Measurements from ENCODE around the gene NTM.

The NTM gene

GRCh38 chr11:131540676-131541075 lies 170.3 kb downstream of the NTM start:
- Mint-ChIP-seq H3K27ac (no peak overlapping the region), H3K36me3 (ENCODE audit: low read depth) (no peaks in the 10 kb centered on the region), H3K27me3 (peaks cover 3% of the 10 kb centered on the region), H3K9me3 (no peaks in the 10 kb centered on the region), H3K4me3 (no peak overlapping the region), H3K4me1 (no peaks in the 10 kb centered on the region)
- DNase-seq (no peak), ATAC-seq (no peak)

- DNase-seq (no peak), ATAC-seq (no peak)
- peaks cover 3% of the 10 kb centered on the region for H3K27me3 Mint-ChIP-seq
- no peak overlapping the region for H3K4me3 Mint-ChIP-seq
- H3K27ac Mint-ChIP-seq = no peak overlapping the region
- H3K4me1 Mint-ChIP-seq = no peaks in the 10 kb centered on the region
- H3K36me3 Mint-ChIP-seq (ENCODE audit: low read depth) = no peaks in the 10 kb centered on the region
- no peaks in the 10 kb centered on the region for H3K9me3 Mint-ChIP-seq
Observed at GRCh38 chr11:131543389-131544025, 173.1 kb downstream of the NTM start.

- no peak for ATAC-seq
- Mint-ChIP-seq H3K36me3 (ENCODE audit: low read depth) (no peaks in the 10 kb centered on the region), H3K27me3 (peaks cover 3% of the 10 kb centered on the region), H3K4me3 (no peak overlapping the region), H3K4me1 (no peaks in the 10 kb centered on the region), H3K9me3 (no peaks in the 10 kb centered on the region), H3K27ac (no peak overlapping the region)
- DNase-seq = no peak
Observed at GRCh38 chr11:131544591-131544990, 174.2 kb downstream of the NTM start.

- Mint-ChIP-seq H3K27me3 (peaks cover 3% of the 10 kb centered on the region), H3K4me3 (no peak overlapping the region), H3K9me3 (no peaks in the 10 kb centered on the region), H3K36me3 (ENCODE audit: low read depth) (no peaks in the 10 kb centered on the region), H3K27ac (no peak overlapping the region), H3K4me1 (no peaks in the 10 kb centered on the region)
- no peak for ATAC-seq
- DNase-seq = no peak
Observed at GRCh38 chr11:131546218-131546895, 175.9 kb downstream of the NTM start.

GRCh38 chr11:131549099-131549498 lies 178.7 kb downstream of the NTM start:
- Mint-ChIP-seq H3K4me1 (no peaks in the 10 kb centered on the region), H3K36me3 (ENCODE audit: low read depth) (no peaks in the 10 kb centered on the region), H3K27me3 (peaks cover 3% of the 10 kb centered on the region), H3K27ac (no peak overlapping the region), H3K9me3 (peaks cover 5% of the 10 kb centered on the region), H3K4me3 (no peak overlapping the region)
- no peak for ATAC-seq
- no peak for DNase-seq

- H3K4me3 Mint-ChIP-seq = no peak overlapping the region
- H3K4me1 Mint-ChIP-seq = no peaks in the 10 kb centered on the region
- H3K36me3 Mint-ChIP-seq (ENCODE audit: low read depth) = no peaks in the 10 kb centered on the region
- DNase-seq (no peak), ATAC-seq (no peak)
- peaks cover 3% of the 10 kb centered on the region for H3K27me3 Mint-ChIP-seq
- H3K9me3 Mint-ChIP-seq = peaks cover 5% of the 10 kb centered on the region
- no peak overlapping the region for H3K27ac Mint-ChIP-seq
Observed at GRCh38 chr11:131549770-131550169, 179.4 kb downstream of the NTM start.

- H3K36me3 Mint-ChIP-seq (ENCODE audit: low read depth) = no peaks in the 10 kb centered on the region
- no peak overlapping the region for H3K27ac Mint-ChIP-seq
- no peak for DNase-seq
- peaks cover 7% of the 10 kb centered on the region for H3K9me3 Mint-ChIP-seq
- H3K27me3 Mint-ChIP-seq = no peaks in the 10 kb centered on the region
- no peak for ATAC-seq
- no peak overlapping the region for H3K4me3 Mint-ChIP-seq
- H3K4me1 Mint-ChIP-seq = no peaks in the 10 kb centered on the region
Observed at GRCh38 chr11:131560287-131560686, 189.9 kb downstream of the NTM start.

DNA sequence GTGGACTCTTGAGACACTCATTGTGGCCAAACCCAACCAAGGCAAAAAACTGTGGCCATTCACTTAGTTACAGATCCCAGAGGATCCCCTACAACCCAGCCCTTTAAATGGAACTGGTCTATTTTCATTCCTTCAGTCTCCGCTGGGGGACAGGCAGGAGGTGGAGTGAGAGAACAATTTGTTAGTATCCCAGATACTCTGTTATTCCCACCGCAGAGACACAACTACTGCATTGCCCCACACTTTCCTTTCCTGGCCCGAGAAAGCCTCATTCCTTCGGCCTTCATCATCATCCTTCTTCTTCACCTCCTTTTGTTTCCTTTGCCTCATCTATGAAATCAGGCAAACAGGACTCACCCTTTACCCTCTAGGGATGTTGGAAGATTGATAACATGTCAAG lies 191.1 kb downstream of the NTM start:
- Mint-ChIP-seq H3K9me3 (peaks cover 7% of the 10 kb centered on the region), H3K27me3 (no peaks in the 10 kb centered on the region), H3K27ac (no peak overlapping the region), H3K36me3 (ENCODE audit: low read depth) (no peaks in the 10 kb centered on the region), H3K4me3 (no peak overlapping the region), H3K4me1 (no peaks in the 10 kb centered on the region)
- no peak for ATAC-seq
- DNase-seq = no peak

- DNase-seq (no peak), ATAC-seq (no peak)
- Mint-ChIP-seq H3K27me3 (no peaks in the 10 kb centered on the region), H3K9me3 (peaks cover 7% of the 10 kb centered on the region), H3K36me3 (ENCODE audit: low read depth) (no peaks in the 10 kb centered on the region), H3K27ac (no peak overlapping the region), H3K4me3 (no peak overlapping the region), H3K4me1 (no peaks in the 10 kb centered on the region)
Observed at GRCh38 chr11:131561972-131562371, 191.6 kb downstream of the NTM start.

GRCh38 chr11:131568318-131568717 lies 197.9 kb downstream of the NTM start:
- DNase-seq (no peak), ATAC-seq (no peak)
- Mint-ChIP-seq H3K4me1 (no peaks in the 10 kb centered on the region), H3K27ac (no peak overlapping the region), H3K36me3 (ENCODE audit: low read depth) (no peaks in the 10 kb centered on the region), H3K9me3 (no peaks in the 10 kb centered on the region), H3K27me3 (no peaks in the 10 kb centered on the region), H3K4me3 (no peak overlapping the region)

- Mint-ChIP-seq H3K4me3 (no peak overlapping the region), H3K27ac (no peak overlapping the region), H3K27me3 (no peaks in the 10 kb centered on the region), H3K4me1 (no peaks in the 10 kb centered on the region), H3K9me3 (no peaks in the 10 kb centered on the region), H3K36me3 (ENCODE audit: low read depth) (no peaks in the 10 kb centered on the region)
- ATAC-seq (no peak), DNase-seq (no peak)
Observed at GRCh38 chr11:131571571-131571970, 201.2 kb downstream of the NTM start.

DNA sequence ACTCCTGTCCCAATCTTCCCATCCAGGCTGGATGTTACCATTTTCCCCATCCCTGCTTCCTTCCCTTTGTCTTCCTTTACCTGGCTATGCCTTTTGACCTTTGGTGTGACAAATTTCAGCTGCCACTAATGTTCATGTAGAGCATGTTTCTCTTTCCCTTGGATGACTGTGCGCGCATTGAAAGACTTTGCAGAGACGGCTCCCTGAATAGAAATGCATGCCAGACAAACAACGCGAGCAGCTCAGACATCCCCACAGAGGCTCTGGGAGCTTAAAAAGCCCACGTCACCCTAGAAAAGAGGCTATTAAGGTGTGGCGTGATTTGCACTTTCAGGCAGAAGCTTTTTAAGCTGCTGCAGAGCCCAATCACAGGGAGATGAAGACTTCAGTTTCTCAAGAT lies 202.0 kb downstream of the NTM start:
- H3K27ac Mint-ChIP-seq = no peak overlapping the region

DNA sequence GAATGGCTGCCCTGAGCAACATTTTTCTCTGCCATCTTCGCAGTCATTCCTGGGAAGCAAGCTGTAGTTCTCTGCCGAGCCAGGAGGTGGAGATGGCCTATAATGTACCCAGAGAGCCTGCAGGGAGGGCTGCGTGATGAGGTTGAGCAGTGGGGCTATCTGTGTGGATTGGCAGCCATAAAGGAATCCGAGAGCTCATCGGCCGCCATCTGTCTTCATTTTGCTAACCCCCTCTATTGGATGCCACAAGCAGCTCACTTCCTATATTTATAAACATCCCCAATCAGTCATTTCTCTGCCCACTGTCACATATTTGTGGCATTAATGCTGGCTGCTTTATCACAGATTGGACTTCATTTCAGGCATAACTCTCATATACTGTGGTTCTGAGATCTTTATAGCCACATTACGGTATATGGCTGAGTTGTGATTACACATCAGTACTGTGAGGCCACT lies 209.5 kb downstream of the NTM start:
- ATAC-seq = no peak

More for the DNA sequence above, 202.0 kb downstream of the NTM start:
- ATAC-seq = no peak
- DNase-seq = no peak
- Mint-ChIP-seq H3K4me1 (no peaks in the 10 kb centered on the region), H3K9me3 (no peaks in the 10 kb centered on the region), H3K36me3 (ENCODE audit: low read depth) (no peaks in the 10 kb centered on the region), H3K4me3 (no peak overlapping the region), H3K27me3 (no peaks in the 10 kb centered on the region)

DNA sequence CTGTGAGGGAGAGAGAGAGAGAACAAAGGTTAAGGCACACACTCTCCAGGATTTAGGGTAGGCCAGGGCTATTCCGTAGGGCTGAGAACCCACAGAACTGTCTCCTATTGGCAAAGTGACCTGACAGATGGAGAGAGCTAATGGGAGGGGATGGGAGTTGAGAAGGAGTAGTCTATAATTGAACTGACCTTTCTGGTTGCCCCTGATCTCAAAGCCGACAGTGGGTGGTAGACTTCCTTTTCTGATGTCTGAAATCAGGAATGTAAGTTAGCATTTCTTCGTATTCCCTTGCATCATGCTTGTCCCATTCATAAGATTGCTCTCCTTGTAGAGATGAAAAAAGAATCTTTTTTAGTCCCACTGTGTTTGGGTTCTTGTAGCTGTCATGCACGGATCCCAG lies 210.1 kb downstream of the NTM start:
- no peak overlapping the region for H3K27ac Mint-ChIP-seq
- H3K9me3 Mint-ChIP-seq = no peaks in the 10 kb centered on the region
- no peaks in the 10 kb centered on the region for H3K4me1 Mint-ChIP-seq
- no peaks in the 10 kb centered on the region for H3K27me3 Mint-ChIP-seq
- DNase-seq (no peak), ATAC-seq (no peak)
- no peak overlapping the region for H3K4me3 Mint-ChIP-seq
- no peaks in the 10 kb centered on the region for H3K36me3 Mint-ChIP-seq (ENCODE audit: low read depth)

More for the DNA sequence above, 209.5 kb downstream of the NTM start:
- Mint-ChIP-seq H3K4me1 (no peaks in the 10 kb centered on the region), H3K36me3 (ENCODE audit: low read depth) (no peaks in the 10 kb centered on the region), H3K4me3 (no peak overlapping the region), H3K9me3 (no peaks in the 10 kb centered on the region), H3K27me3 (no peaks in the 10 kb centered on the region), H3K27ac (no peak overlapping the region)
- DNase-seq = no peak

DNA sequence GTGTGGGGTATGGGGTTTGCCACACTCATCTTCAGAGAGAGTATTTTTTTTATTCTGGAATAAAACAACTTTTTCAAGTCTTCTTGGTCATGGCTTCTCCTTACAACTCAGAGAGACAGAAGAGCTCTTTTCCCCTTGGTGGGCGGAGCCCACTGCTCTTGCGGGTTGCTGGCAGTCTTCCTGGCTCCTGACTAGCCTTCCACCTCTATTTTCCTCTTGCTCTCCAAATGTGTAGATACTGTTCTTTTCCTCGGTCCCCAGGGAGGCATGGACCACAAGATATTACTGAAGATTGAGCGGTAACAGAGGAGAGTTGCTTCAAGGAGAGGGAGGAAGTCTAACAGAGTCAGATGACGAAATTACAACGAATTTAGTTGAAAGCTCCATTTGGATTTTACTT lies 210.6 kb downstream of the NTM start:
- no peaks in the 10 kb centered on the region for H3K36me3 Mint-ChIP-seq (ENCODE audit: low read depth)
- DNase-seq = no peak
- no peak overlapping the region for H3K4me3 Mint-ChIP-seq
- no peaks in the 10 kb centered on the region for H3K9me3 Mint-ChIP-seq
- no peak overlapping the region for H3K27ac Mint-ChIP-seq
- H3K27me3 Mint-ChIP-seq = peaks cover 2% of the 10 kb centered on the region
- H3K4me1 Mint-ChIP-seq = no peaks in the 10 kb centered on the region
- ATAC-seq = no peak

Measured in activated naive CD8-positive, alpha-beta T cell treated with anti-CD3 and anti-CD28 coated beads, Interleukin-2, amount 50 U/mL, for 24 hours (primary cell).